Raji (cell line): ENCODE measurements around the gene ORC6.

Experiments used
- POLR2A ChIP-seq: IDR thresholded peaks from 2 replicates; pipeline ENCODE4 v1.6.1; 2011; ENCODE audit warnings: low read depth, low read length, control low read depth; ENCODE audit not compliant: insufficient read depth

Gene ORC6, protein sequence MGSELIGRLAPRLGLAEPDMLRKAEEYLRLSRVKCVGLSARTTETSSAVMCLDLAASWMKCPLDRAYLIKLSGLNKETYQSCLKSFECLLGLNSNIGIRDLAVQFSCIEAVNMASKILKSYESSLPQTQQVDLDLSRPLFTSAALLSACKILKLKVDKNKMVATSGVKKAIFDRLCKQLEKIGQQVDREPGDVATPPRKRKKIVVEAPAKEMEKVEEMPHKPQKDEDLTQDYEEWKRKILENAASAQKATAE

DNA sequence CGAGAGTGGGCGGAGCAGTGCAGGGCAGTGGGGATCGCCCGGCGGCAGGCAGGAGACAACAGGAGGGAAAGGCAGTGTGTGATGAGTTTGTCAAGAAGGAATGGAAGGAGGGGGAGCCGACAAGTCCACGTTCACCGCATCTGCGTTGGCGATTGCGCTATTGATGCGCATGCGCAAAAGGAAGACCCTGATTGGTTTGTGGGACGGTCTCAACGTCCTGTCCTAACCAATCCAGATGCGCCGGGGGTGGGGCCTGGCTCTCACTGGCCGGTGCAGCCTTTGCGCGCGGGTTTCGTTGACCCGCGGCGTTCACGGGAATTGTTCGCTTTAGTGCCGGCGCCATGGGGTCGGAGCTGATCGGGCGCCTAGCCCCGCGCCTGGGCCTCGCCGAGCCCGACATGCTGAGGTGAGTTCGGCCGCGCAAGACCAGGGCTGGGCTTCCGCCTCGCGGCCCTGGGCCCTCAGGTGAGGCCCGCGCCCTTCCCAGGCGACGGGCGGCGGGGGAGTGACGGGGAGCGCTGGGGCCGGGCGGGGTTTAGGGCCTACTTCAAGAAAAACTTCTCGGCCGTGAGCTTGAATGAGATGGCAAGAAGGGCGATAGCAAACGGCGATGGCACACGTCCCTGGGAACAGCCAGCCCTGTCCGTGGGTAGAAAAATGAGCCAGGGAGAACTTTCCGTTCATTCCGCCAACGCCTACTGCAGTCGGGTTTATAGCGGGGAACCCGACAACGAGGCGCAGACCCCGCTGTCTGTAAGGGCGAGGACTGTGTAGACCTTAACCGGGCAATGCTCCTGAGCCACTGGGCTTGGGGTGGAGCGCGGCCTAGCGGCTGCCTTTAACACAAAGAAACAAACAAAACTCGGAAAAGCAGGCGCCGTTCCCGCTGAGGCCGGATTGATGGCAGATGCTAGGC lies at the start of gene ORC6:
Gene ORC6, plus strand, starts transcription at position 295 of the 916 bp plus-strand sequence. Its CDS starts 47 bp downstream, at position 342.
- peak; percentile 70 for TF ChIP-seq POLR2A

GRCh38 chr16:46648656-46649055 lies 40.8 kb upstream of the ORC6 start:
- no peak for TF ChIP-seq POLR2A

DNA sequence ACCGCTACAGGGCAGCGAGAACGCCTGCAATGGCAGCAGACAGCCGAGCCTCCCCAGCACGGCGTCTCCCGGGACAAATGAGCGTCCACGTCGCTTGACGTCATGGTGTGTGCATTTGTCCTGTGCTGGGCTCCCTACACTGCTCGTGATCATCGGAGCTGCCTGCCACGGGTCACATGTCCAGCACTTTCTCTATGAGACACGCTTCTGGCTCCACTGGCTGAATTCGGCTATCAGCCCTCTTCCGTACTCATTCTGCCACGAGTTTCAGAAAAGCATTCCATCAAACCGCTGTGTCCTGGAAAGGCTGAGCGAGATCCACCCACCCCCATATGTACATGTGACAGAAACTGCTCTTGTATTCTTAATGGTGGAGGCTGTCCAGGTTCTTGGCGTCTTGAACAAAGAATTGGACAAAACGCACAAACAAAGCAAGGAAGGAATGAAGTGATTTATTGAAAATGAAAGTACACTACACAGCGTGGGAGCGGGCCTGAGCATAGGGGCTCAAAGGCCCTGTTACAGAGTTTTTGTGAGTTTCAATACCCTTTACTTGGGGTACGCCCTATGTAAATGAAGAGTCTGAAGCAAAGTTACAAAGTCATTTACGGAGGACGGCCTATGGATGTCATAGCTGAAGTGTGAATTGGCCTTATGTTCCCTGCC lies 39.7 kb upstream of the ORC6 start:
- TF ChIP-seq POLR2A, result no peak

GRCh38 chr16:46650254-46650623 lies 39.2 kb upstream of the ORC6 start:
- TF ChIP-seq POLR2A, result no peak

GRCh38 chr16:46651305-46651704 lies 38.2 kb upstream of the ORC6 start:
- no peak for TF ChIP-seq POLR2A

DNA sequence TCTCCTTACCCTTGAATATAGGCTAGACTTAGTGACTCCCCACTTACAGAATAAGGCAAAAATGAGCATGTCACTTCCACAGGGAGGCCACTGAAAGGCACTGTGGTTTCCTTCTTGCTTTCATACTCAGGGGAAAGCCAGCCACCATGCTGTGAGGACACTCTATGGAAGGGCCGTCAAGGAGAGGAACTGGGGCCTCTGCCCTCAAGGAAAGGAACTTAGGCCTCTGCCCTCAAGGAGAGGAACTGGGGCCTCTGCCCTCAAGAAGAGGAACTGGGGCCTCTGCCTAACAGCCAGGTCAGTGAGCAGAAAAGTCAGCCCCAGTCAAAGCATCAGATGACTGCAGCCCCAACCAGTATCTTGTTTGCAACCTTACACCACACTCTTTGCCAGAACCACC lies 30.5 kb upstream of the ORC6 start:
- no peak for TF ChIP-seq POLR2A

DNA sequence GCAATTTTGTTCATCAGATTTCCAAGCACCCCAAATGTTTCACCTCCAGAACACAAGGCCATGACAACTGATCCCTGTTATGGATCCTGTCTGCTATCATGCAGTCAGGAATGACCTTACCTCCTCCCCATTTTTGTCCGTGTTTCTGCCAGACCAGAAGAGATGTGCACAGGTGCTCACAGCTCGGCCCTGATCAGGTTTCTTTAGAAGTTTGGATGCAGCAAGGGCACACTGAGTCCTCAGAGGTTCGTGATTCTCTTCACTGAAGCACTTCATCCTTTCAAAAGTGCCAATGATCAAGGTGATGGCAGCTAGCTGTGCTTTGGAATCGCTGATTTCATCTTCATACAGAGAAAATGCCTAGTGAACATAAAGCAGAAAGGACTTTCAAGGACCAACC lies 27.3 kb upstream of the ORC6 start:
- TF ChIP-seq POLR2A, result no peak

GRCh38 chr16:46673320-46674013 lies 16.0 kb upstream of the ORC6 start:
- no peak for TF ChIP-seq POLR2A

- TF ChIP-seq POLR2A, result no peak
Observed at GRCh38 chr16:46686815-46687473, 2.5 kb upstream of the ORC6 start.

- no peak for TF ChIP-seq POLR2A
Observed at GRCh38 chr16:46687486-46687885, 2.0 kb upstream of the ORC6 start.

GRCh38 chr16:46688101-46688653 lies 1.3 kb upstream of the ORC6 start:
- TF ChIP-seq POLR2A, result no peak

DNA sequence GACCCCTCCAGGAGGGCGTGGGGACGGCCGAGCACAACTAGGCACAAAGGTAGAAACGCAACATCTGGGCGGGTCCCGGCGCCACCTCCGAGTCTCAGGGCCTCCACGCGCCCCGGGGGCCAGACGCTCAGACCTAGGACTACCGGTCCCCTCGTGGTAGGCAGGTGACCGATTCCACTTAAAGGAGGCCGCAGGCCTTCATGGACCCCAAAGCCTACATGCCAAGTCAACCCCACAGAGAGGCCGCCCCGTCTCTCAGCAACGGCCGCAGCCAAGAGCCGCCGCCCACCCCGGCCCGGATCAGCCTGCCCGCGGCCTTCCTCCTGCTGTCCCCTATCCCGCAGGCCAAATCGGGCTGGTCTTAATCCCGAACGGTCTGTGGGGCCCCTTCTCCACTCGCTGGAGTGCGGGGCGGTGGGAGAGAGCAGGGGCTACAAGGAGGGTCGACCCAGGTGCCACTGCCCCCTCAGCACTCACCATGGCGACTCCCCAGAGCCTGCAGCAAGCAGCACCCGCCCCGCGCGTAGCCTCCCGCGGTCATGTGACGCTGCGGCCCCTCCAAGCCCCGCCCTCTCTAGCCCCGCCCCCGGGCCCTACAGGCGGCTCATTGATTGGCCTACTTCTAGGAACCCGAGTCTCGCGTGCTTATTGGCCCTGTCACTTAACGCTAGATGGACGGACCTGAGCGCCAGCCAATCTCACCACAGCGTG lies 650 bp upstream of the ORC6 start, which contains the start of gene VPS35:
Gene VPS35, minus strand, starts transcription at position 525 of the 711 bp plus-strand sequence. Its CDS starts 45 bp downstream, at position 480.
- peak; percentile 81 for TF ChIP-seq POLR2A
